HCT116 (cell line): ENCODE data around the gene PNO1. TPM values are rescaled to one million over a fixed set of nuclear protein-coding genes. Genes with fewer than 3 reads are reported as not detected.

ENCODE experiments used
- ATAC-seq: fragments of 200-7000 bp; cut with Tn5 transposase; 2 replicates; pipeline ENCODE4 v1.9.1; 2020; ENCODE audit warnings: mild to moderate bottlenecking, moderate library complexity
- BruUV-seq: library from RNA; stranded (reverse); fragments of 400-500 nt; replicated peaks from 2 replicates; lab custom pipeline; 2021; lab: Mats Ljungman, UMichigan
- CTCF ChIA-PET: fragments of 300-600 bp; sonication (Branson Sonifier 250); formaldehyde crosslinking; loops from one replicate; lab custom pipeline; 2021; ENCODE audit warnings: antibody characterized with exemption; lab: Charles Lee
- POLR2A ChIA-PET: fragments of 300-600, 350-600 bp; sonication (Branson Sonifier 250); formaldehyde crosslinking; loops from one replicate; lab custom pipeline; 2021; ENCODE audit warnings: antibody characterized with exemption; lab: Charles Lee
- RAD21 ChIA-PET, 2 experiments: fragments of 300-600 bp; sonication (Branson Sonifier 250); formaldehyde crosslinking; loops; one replicate each; lab custom pipeline; 2023; ENCODE audit warnings: low total read pairs in 2 of 2; ENCODE audit not compliant: uncharacterized antibody in 2 of 2, unreplicated experiment in 2 of 2, low non-redundant PET in 1 of 2; lab: Charles Lee
- DNase-seq: peaks from one replicate; pipeline ENCODE4 v3.0.0-alpha.2; 2010; ENCODE audit warnings: low read depth, low spot score
- H2AFZ ChIP-seq: fragments of 200-600 bp; shearing (Covaris generic), sonication (generic); 2 replicates; pipeline ENCODE4 v1.6.1; 2017; ENCODE audit warnings: low read depth, mixed run types, mixed read lengths, antibody characterized with exemption, low read length; ENCODE audit not compliant: poor library complexity, severe bottlenecking
- H3K27ac ChIP-seq: 2 replicates; pipeline ENCODE4 v1.5.1; 2012; ENCODE audit warnings: low read depth, low read length
- H3K27me3 ChIP-seq: fragments of 200-600 bp; sonication (generic); 2 replicates; pipeline ENCODE4 v1.6.1; 2016; ENCODE audit warnings: mixed run types, low read length, mixed read lengths; ENCODE audit not compliant: insufficient read depth
- H3K36me3 ChIP-seq, 2 experiments: fragments of 200-500 bp in 1 of 2; fragments of 200-600 bp in 1 of 2; sonication (Bioruptor generic) in 1 of 2; sonication (generic) in 1 of 2; 2 replicates each; pipeline versions ENCODE4 v1.5.1 to v1.6.1; 2014 to 2016; ENCODE audit warnings: low read length in 2 of 2, inconsistent platforms in 1 of 2, mixed read lengths in 1 of 2, mixed run types in 1 of 2; ENCODE audit not compliant: insufficient read depth in 2 of 2, control insufficient read depth in 1 of 2
- H3K4me1 ChIP-seq, 2 experiments: fragments of 200-600 bp in 1 of 2; sonication (generic) in 1 of 2; 2 replicates each; pipeline versions ENCODE4 v1.5.1 to v1.6.1; 2012 to 2017; ENCODE audit warnings: low read length in 2 of 2, inconsistent platforms in 1 of 2, mild to moderate bottlenecking in 1 of 2, mixed read lengths in 1 of 2, mixed run types in 1 of 2, moderate library complexity in 1 of 2; ENCODE audit not compliant: insufficient read depth in 2 of 2, control insufficient read depth in 1 of 2
- H3K4me2 ChIP-seq: fragments of 200-600 bp; sonication (generic); 2 replicates; pipeline ENCODE4 v1.6.1; 2017; ENCODE audit warnings: mixed run types, low read length, mixed read lengths
- H3K4me3 ChIP-seq, 2 experiments: fragments of 200-600 bp in 1 of 2; sonication (generic) in 1 of 2; replicated peaks in 1 of 2; 2 replicates each; pipeline ENCODE4 v1.5.1; 2011 to 2016; ENCODE audit warnings: low read length in 2 of 2, control low read depth in 1 of 2, low read depth in 1 of 2, mild to moderate bottlenecking in 1 of 2, mixed read lengths in 1 of 2, mixed run types in 1 of 2
- H3K79me2 ChIP-seq: fragments of 200-600 bp; sonication (generic); 2 replicates; pipeline ENCODE4 v1.6.1; 2017; ENCODE audit warnings: mild to moderate bottlenecking, mixed run types, low read length, moderate library complexity, mixed read lengths; ENCODE audit not compliant: insufficient read depth
- H3K9ac ChIP-seq: fragments of 200-600 bp; sonication (generic); 2 replicates; pipeline ENCODE4 v1.6.1; 2016; ENCODE audit warnings: low read length, mixed read lengths
- H3K9me2 ChIP-seq: fragments of 200-600 bp; sonication (generic), shearing (Covaris generic); 2 replicates; pipeline ENCODE4 v1.6.1; 2017; ENCODE audit warnings: mixed run types, mild to moderate bottlenecking, moderate library complexity; ENCODE audit not compliant: insufficient read depth
- H3K9me3 ChIP-seq, 2 experiments: fragments of 200-500 bp in 1 of 2; fragments of 200-600 bp in 1 of 2; sonication (Bioruptor generic) in 1 of 2; sonication (generic) in 1 of 2; 2 replicates each; pipeline ENCODE4 v1.6.1; 2014 to 2017; ENCODE audit warnings: low read length in 2 of 2, mixed read lengths in 2 of 2, inconsistent platforms in 1 of 2, low read depth in 1 of 2, mild to moderate bottlenecking in 1 of 2, mixed run types in 1 of 2, moderate library complexity in 1 of 2; ENCODE audit not compliant: control insufficient read depth in 1 of 2, insufficient read depth in 1 of 2
- H4K20me1 ChIP-seq: fragments of 200-600 bp; sonication (generic), shearing (Covaris generic); 2 replicates; pipeline ENCODE4 v1.6.1; 2017; ENCODE audit warnings: mixed run types, mild to moderate bottlenecking, moderate library complexity; ENCODE audit not compliant: insufficient read depth
- CBX3 ChIP-seq: IDR thresholded peaks from 2 replicates; pipeline ENCODE4 v1.6.1; 2012; ENCODE audit warnings: low read depth
- CEBPB ChIP-seq: IDR thresholded peaks from 2 replicates; pipeline ENCODE4 v1.6.1; 2012; ENCODE audit warnings: low read depth
- EGR1 ChIP-seq: IDR thresholded peaks from 2 replicates; pipeline ENCODE4 v1.6.1; 2012; ENCODE audit warnings: low read depth
- EZH2 ChIP-seq: fragments of 200-600 bp; sonication (generic); IDR thresholded peaks from 2 replicates; pipeline ENCODE4 v1.6.1; 2017; ENCODE audit warnings: antibody characterized with exemption, mixed run types
- RAD21 ChIP-seq: IDR thresholded peaks from 2 replicates; pipeline ENCODE4 v1.6.1; 2012; ENCODE audit warnings: low read depth, mild to moderate bottlenecking
- SIN3A ChIP-seq: IDR thresholded peaks from 2 replicates; pipeline ENCODE4 v1.6.1; 2012; ENCODE audit warnings: low read depth
- SP1 ChIP-seq: IDR thresholded peaks from 2 replicates; pipeline ENCODE4 v1.6.1; 2012; ENCODE audit warnings: low read depth
- YY1 ChIP-seq: IDR thresholded peaks from 2 replicates; pipeline ENCODE4 v1.6.1; 2011; ENCODE audit warnings: low read length, low read depth, moderate library complexity, mild to moderate bottlenecking; ENCODE audit not compliant: insufficient replicate concordance; ENCODE audit errors: extremely low read depth
- ZFX ChIP-seq: fragments of 450-650 bp; IDR thresholded peaks from 2 replicates; pipeline ENCODE4 v1.6.1; 2017
- intact Hi-C: fragments of 100-400 bp; cut with micrococcal nuclease; formaldehyde crosslinking; loops from 2 replicates; pipeline ENCODE4 v1.10.0; 2022
- total RNA-seq: library from RNA; stranded (reverse); gene quantifications from one replicate; pipeline ENCODE4 v1.2.1, GENCODE V29; 2021; ENCODE audit not compliant: unreplicated experiment

The PNO1 gene
- total RNA-seq, 1 experiment from 2014 or later, result 23.3 TPM

DNA sequence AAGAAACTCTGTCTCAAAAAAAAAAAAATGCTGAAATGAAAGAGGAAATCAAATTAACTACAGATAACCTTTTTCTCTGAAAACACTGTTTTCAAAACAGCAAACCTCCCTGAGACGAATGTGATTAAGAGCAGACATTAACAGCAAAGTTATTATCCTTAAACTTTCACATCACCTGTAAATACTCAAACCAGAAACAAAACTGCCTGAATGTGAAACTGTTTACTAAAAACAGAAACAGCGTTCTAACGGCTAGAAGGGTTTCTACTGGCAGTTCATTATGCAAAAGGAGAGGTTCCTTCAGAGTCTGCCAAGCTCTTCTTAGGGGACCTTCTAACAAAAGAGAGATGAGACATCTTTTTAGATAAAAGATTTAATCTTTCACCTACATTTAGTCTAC is 45.9 kb downstream of the PNO1 start:
- POLR2A ChIA-PET, result no interaction called here
- no peak for TF ChIP-seq EGR1
- TF ChIP-seq SP1, result no peak
- TF ChIP-seq ZFX, result no peak
- TF ChIP-seq SIN3A, result no peak
- TF ChIP-seq YY1, result no peak
- TF ChIP-seq CEBPB, result no peak
- no peak for TF ChIP-seq CBX3
- Histone ChIP-seq H3K79me2 (peaks cover 92% of the 10 kb centered on the region), H3K27ac (no peak overlapping the region), H2AFZ (no peak overlapping the region), H3K9me3 (no peaks in the 10 kb centered on the region), H3K4me2 (no peak overlapping the region), H3K4me1 (no peaks in the 10 kb centered on the region), H3K9me2 (no peaks in the 10 kb centered on the region), H3K27me3 (no peaks in the 10 kb centered on the region), H3K4me3 (no peak overlapping the region), H3K9ac (no peak overlapping the region), H3K36me3 (no peaks in the 10 kb centered on the region), H4K20me1 (peaks cover 9% of the 10 kb centered on the region; the same call in 1 of the 2 replicates)
- BruUV-seq, result no TSS peak
- DNase-seq (no peak), ATAC-seq (no peak)
- CTCF ChIA-PET, result no interaction called here
- RAD21 ChIA-PET, result no interaction called here
- intact Hi-C loops, result no loop called here

DNA sequence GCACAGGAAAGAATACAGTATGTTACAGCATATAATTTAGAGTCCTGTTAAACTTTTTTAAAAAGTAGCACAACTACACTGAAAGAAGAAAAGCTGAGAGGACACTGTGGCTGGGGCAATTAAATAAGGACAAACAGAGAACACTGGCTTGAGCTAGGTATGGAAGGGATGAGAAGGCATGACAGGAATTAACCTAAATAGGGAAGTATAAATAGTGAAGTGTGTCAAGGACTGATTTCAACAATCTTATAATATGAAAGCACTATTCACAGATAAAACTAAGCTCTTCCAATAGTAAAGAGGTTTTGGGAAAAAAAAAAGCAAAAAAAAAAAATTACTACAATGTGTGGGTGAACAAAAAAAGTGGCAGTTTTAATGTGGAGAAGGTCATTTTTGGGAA is 49.1 kb downstream of the PNO1 start:
- RAD21 ChIA-PET, result no interaction called here
- peaks cover 90% of the 10 kb centered on the region for H3K79me2 ChIP-seq
- TF ChIP-seq EZH2 (no peak), SP1 (no peak), RAD21 (no peak)
- H3K27me3 ChIP-seq, result no peaks in the 10 kb centered on the region
- no peaks in the 10 kb centered on the region for H3K4me1 ChIP-seq
- no peak overlapping the region for H3K4me3 ChIP-seq
- no peaks in the 10 kb centered on the region; the same call in 1 of the 2 replicates for H4K20me1 ChIP-seq
- H2AFZ ChIP-seq, result no peak overlapping the region
- no peak overlapping the region for H3K9ac ChIP-seq
- ATAC-seq (no peak), DNase-seq (no peak)
- no peaks in the 10 kb centered on the region for H3K9me3 ChIP-seq
- BruUV-seq, result no TSS peak
- H3K9me2 ChIP-seq, result no peaks in the 10 kb centered on the region
- POLR2A ChIA-PET, result no interaction called here
- no peak overlapping the region for H3K4me2 ChIP-seq
- CTCF ChIA-PET, result interaction anchor here (1.1 to 1.3 kb wide), 3 partner anchors 18 to 233 kb away, joined by 3 to 8 read pairs (median 3); no protein-coding TSS in a partner anchor
- intact Hi-C loops, result no loop called here
- H3K27ac ChIP-seq, result no peak overlapping the region
- H3K36me3 ChIP-seq, result no peaks in the 10 kb centered on the region
